Vagina (tissue), 2 donors: ENCODE data around the gene AKAP6. TPM values are rescaled to one million over a fixed set of nuclear protein-coding genes. Genes with fewer than 3 reads are reported as not detected.

Experiments used
- DNase-seq, 2 donors: peaks; one replicate each; pipeline ENCODE4 v3.0.0-alpha.2; 2017; ENCODE audit errors: extremely low spot score in 2 of 2
- H3K27ac ChIP-seq: fragments of 200-600 bp; sonication (generic); one replicate; pipeline ENCODE4 v1.5.1; 2019
- H3K27me3 ChIP-seq: fragments of 200-600 bp; sonication (generic); one replicate; pipeline ENCODE4 v1.5.1; 2019
- H3K36me3 ChIP-seq, 2 donors: fragments of 200-600 bp; sonication (generic); one replicate each; pipeline ENCODE4 v1.5.1; 2017 to 2019
- H3K4me1 ChIP-seq: fragments of 200-600 bp; sonication (generic); one replicate; pipeline ENCODE4 v1.5.1; 2019
- H3K4me3 ChIP-seq, 2 donors: fragments of 200-600 bp; sonication (generic); 1 replicate in 1 of 2; 2 replicates in 1 of 2; pipeline ENCODE4 v1.5.1; 2016 to 2019
- H3K9me3 ChIP-seq: fragments of 200-600 bp; sonication (generic); one replicate; pipeline ENCODE4 v1.5.1; 2019
- CTCF ChIP-seq, 3 experiments: fragments of 450-650 bp in 2 of 3; fragments of 200-600 bp in 1 of 3; sonication (generic) in 1 of 3; IDR thresholded peaks; one replicate each; pipeline ENCODE4 v1.5.1; 2017 to 2019; ENCODE audit warnings: antibody characterized with exemption in 3 of 3, mild to moderate bottlenecking in 2 of 3, moderate library complexity in 2 of 3
- POLR2A ChIP-seq, 2 donors: fragments of 450-650 bp; IDR thresholded peaks; one replicate each; pipeline ENCODE4 v1.6.1; 2017; ENCODE audit warnings: antibody characterized with exemption in 2 of 2, mild to moderate bottlenecking in 2 of 2, moderate library complexity in 2 of 2
- POLR2AphosphoS5 ChIP-seq, 2 donors: sonication (generic); formaldehyde crosslinking; IDR thresholded peaks; one replicate each; pipeline ENCODE4 v1.9.0; 2017; ENCODE audit warnings: antibody characterized with exemption in 2 of 2, mild to moderate bottlenecking in 2 of 2, low read depth in 1 of 2; ENCODE audit not compliant: insufficient read depth in 1 of 2
- intact Hi-C: fragments of 100-400 bp; cut with DNase I; formaldehyde crosslinking; loops from one replicate; pipeline ENCODE4 v1.15.1; 2023
- total RNA-seq: library from RNA; depleted of rRNA; stranded (reverse); fragments of >200 nt; gene quantifications from one replicate; pipeline ENCODE4 v1.2.3, GENCODE V29; 2016

Gene AKAP6
- total RNA-seq, 1 donor from 2014 or later: 3.9 TPM

GRCh38 chr14:32656601-32657000 lies 327.5 kb downstream of the AKAP6 start:
- DNase-seq: no peak
- H3K36me3 ChIP-seq: no peaks in the 10 kb centered on the region
- no peaks in the 10 kb centered on the region for H3K9me3 ChIP-seq
- no peaks in the 10 kb centered on the region for H3K27me3 ChIP-seq
- H3K4me1 ChIP-seq: no peaks in the 10 kb centered on the region
- no peak overlapping the region for H3K4me3 ChIP-seq
- no peak overlapping the region for H3K27ac ChIP-seq
- intact Hi-C loops: no loop called here
- no peak for TF ChIP-seq CTCF (IDR thresholded peaks at IDR 0.05)
- no peak for TF ChIP-seq POLR2AphosphoS5 (IDR thresholded peaks at IDR 0.05; ENCODE audit: insufficient read depth in 1 of 2, low read depth in 1 of 2)

- intact Hi-C loops: no loop called here
- no peaks in the 10 kb centered on the region for H3K9me3 ChIP-seq
- H3K27ac ChIP-seq: no peak overlapping the region
- H3K4me3 ChIP-seq: no peak overlapping the region
- no peak for DNase-seq
- TF ChIP-seq POLR2A (IDR thresholded peaks at IDR 0.05) (no peak), POLR2AphosphoS5 (IDR thresholded peaks at IDR 0.05; ENCODE audit: insufficient read depth in 1 of 2, low read depth in 1 of 2) (no peak), CTCF (IDR thresholded peaks at IDR 0.05) (no peak)
- H3K4me1 ChIP-seq: no peaks in the 10 kb centered on the region
- H3K36me3 ChIP-seq: no peaks in the 10 kb centered on the region
- H3K27me3 ChIP-seq: no peaks in the 10 kb centered on the region
Observed at GRCh38 chr14:32657081-32657480, 328.0 kb downstream of the AKAP6 start.

- intact Hi-C loops: no loop called here
- Histone ChIP-seq H3K9me3 (no peaks in the 10 kb centered on the region), H3K4me3 (no peak overlapping the region), H3K27me3 (no peaks in the 10 kb centered on the region), H3K4me1 (no peaks in the 10 kb centered on the region), H3K27ac (no peak overlapping the region), H3K36me3 (no peaks in the 10 kb centered on the region)
- DNase-seq: no peak
- no peak for TF ChIP-seq POLR2AphosphoS5 (IDR thresholded peaks at IDR 0.05; ENCODE audit: insufficient read depth in 1 of 2, low read depth in 1 of 2)
- no peak for TF ChIP-seq CTCF (IDR thresholded peaks at IDR 0.05)
- TF ChIP-seq POLR2A (IDR thresholded peaks at IDR 0.05): no peak
Observed at GRCh38 chr14:32661216-32661615, 332.1 kb downstream of the AKAP6 start.

GRCh38 chr14:32662211-32662610 lies 333.1 kb downstream of the AKAP6 start:
- H3K27me3 ChIP-seq: no peaks in the 10 kb centered on the region
- intact Hi-C loops: no loop called here
- TF ChIP-seq POLR2AphosphoS5 (IDR thresholded peaks at IDR 0.05; ENCODE audit: insufficient read depth in 1 of 2, low read depth in 1 of 2): no peak
- TF ChIP-seq POLR2A (IDR thresholded peaks at IDR 0.05): no peak
- no peak for TF ChIP-seq CTCF (IDR thresholded peaks at IDR 0.05)
- no peaks in the 10 kb centered on the region for H3K4me1 ChIP-seq
- no peak for DNase-seq
- H3K27ac ChIP-seq: no peak overlapping the region
- no peaks in the 10 kb centered on the region for H3K9me3 ChIP-seq
- no peak overlapping the region for H3K4me3 ChIP-seq
- H3K36me3 ChIP-seq: no peaks in the 10 kb centered on the region

- DNase-seq: no peak
- no peaks in the 10 kb centered on the region for H3K9me3 ChIP-seq
- no peaks in the 10 kb centered on the region for H3K4me1 ChIP-seq
- H3K27ac ChIP-seq: no peak overlapping the region
- no peak for TF ChIP-seq CTCF (IDR thresholded peaks at IDR 0.05)
- H3K27me3 ChIP-seq: no peaks in the 10 kb centered on the region
- no peaks in the 10 kb centered on the region for H3K36me3 ChIP-seq
- intact Hi-C loops: no loop called here
- H3K4me3 ChIP-seq: no peak overlapping the region
Observed at GRCh38 chr14:32666308-32666707, 337.2 kb downstream of the AKAP6 start.
